Thyroid gland (tissue), 4 donors: ENCODE measurements around the gene FOXD2.

Experiments used
- POLR2A ChIP-seq, 2 donors: fragments of 450-650 bp; IDR thresholded peaks; one replicate each; pipeline ENCODE4 v1.6.1; 2017; ENCODE audit warnings: antibody characterized with exemption in 2 of 2, mild to moderate bottlenecking in 2 of 2, moderate library complexity in 1 of 2
- TF ChIP-seq, protein P1 (sequence below), 6 experiments: fragments of 200-600 bp in 3 of 6; fragments of 450-650 bp in 3 of 6; sonication (generic) in 3 of 6; IDR thresholded peaks; one replicate each; pipeline ENCODE4 v1.5.1; 2016 to 2019; ENCODE audit warnings: antibody characterized with exemption in 6 of 6, mild to moderate bottlenecking in 2 of 6, inconsistent platforms in 1 of 6, moderate library complexity in 1 of 6

GRCh38 chr1:47418122-47418521 lies 19.7 kb upstream of the FOXD2 start:
- TF ChIP-seq, protein P1, sequence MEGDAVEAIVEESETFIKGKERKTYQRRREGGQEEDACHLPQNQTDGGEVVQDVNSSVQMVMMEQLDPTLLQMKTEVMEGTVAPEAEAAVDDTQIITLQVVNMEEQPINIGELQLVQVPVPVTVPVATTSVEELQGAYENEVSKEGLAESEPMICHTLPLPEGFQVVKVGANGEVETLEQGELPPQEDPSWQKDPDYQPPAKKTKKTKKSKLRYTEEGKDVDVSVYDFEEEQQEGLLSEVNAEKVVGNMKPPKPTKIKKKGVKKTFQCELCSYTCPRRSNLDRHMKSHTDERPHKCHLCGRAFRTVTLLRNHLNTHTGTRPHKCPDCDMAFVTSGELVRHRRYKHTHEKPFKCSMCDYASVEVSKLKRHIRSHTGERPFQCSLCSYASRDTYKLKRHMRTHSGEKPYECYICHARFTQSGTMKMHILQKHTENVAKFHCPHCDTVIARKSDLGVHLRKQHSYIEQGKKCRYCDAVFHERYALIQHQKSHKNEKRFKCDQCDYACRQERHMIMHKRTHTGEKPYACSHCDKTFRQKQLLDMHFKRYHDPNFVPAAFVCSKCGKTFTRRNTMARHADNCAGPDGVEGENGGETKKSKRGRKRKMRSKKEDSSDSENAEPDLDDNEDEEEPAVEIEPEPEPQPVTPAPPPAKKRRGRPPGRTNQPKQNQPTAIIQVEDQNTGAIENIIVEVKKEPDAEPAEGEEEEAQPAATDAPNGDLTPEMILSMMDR (IDR thresholded peaks at IDR 0.05): no peak
- TF ChIP-seq POLR2A (IDR thresholded peaks at IDR 0.05): no peak
